ENCODE data around the gene FAM83C. TPM values are rescaled to one million over a fixed set of nuclear protein-coding genes. Genes with fewer than 3 reads are reported as not detected.

Gene FAM83C
- total RNA-seq, 1 donor: not detected

- DNase-seq (ENCODE audit: low read depth): no peak
- no peak overlapping the region for H3K4me3 ChIP-seq (ENCODE audit: low read depth, low read length)
- no peak for TF ChIP-seq CTCF (IDR thresholded peaks at IDR 0.05; ENCODE audit: insufficient read depth, low read length)
Measured at GRCh38 chr20:35303382-35303734, 11.1 kb upstream of the FAM83C start.

- no peak for DNase-seq (ENCODE audit: low read depth)
- no peak overlapping the region for H3K4me3 ChIP-seq (ENCODE audit: low read depth, low read length)
- no peak for TF ChIP-seq CTCF (IDR thresholded peaks at IDR 0.05; ENCODE audit: insufficient read depth, low read length)
Measured at GRCh38 chr20:35302421-35303335, 10.5 kb upstream of the FAM83C start.

GRCh38 chr20:35301426-35301825 is 9.2 kb upstream of the FAM83C start:
- no peak for DNase-seq (ENCODE audit: low read depth)

GRCh38 chr20:35300469-35301262 is 8.4 kb upstream of the FAM83C start:
- H3K4me3 ChIP-seq (ENCODE audit: low read depth, low read length): no peak overlapping the region
- no peak for TF ChIP-seq CTCF (IDR thresholded peaks at IDR 0.05; ENCODE audit: insufficient read depth, low read length)
- DNase-seq (ENCODE audit: low read depth): no peak

More at GRCh38 chr20:35301426-35301825, 9.2 kb upstream of the FAM83C start:
- no peak for TF ChIP-seq CTCF (IDR thresholded peaks at IDR 0.05; ENCODE audit: insufficient read depth, low read length)
- H3K4me3 ChIP-seq (ENCODE audit: low read depth, low read length): no peak overlapping the region

- no peak for TF ChIP-seq CTCF (IDR thresholded peaks at IDR 0.05; ENCODE audit: insufficient read depth, low read length)
- no peak overlapping the region for H3K4me3 ChIP-seq (ENCODE audit: low read depth, low read length)
- no peak for DNase-seq (ENCODE audit: low read depth)
Measured at GRCh38 chr20:35299780-35300179, 7.6 kb upstream of the FAM83C start.

GRCh38 chr20:35298264-35298663 is 6.0 kb upstream of the FAM83C start:
- TF ChIP-seq CTCF (IDR thresholded peaks at IDR 0.05; ENCODE audit: insufficient read depth, low read length): no peak
- H3K4me3 ChIP-seq (ENCODE audit: low read depth, low read length): no peak overlapping the region
- no peak for DNase-seq (ENCODE audit: low read depth)
